ENCODE measurements around the gene ATG16L2.

GRCh38 chr11:72823105-72823804 lies 9.0 kb downstream of the ATG16L2 start:
- no peak for TF ChIP-seq CTCF (conservative IDR thresholded peaks at IDR 0.05)
- TF ChIP-seq EZH2 (IDR thresholded peaks at IDR 0.05; ENCODE audit: low read depth), result no peak
